MM.1S (cell line): Measurements from ENCODE around the gene TWSG1.

Source experiments
- DNase-seq: peaks from one replicate; pipeline ENCODE4 v3.0.0-alpha.2; 2015
- H2AFZ ChIP-seq: fragments of 300-600 bp; sonication (generic); 2 replicates; pipeline ENCODE4 v1.6.0; 2016; ENCODE audit warnings: antibody characterized with exemption, low read length
- H3F3A ChIP-seq: fragments of 300-600 bp; sonication (generic); 2 replicates; pipeline ENCODE4 v1.6.1; 2016; ENCODE audit warnings: mild to moderate bottlenecking, antibody characterized with exemption, low read length, moderate library complexity, mixed read lengths; ENCODE audit not compliant: insufficient read depth
- H3K27ac ChIP-seq: fragments of 300-600 bp; sonication (generic); 2 replicates; pipeline ENCODE4 v1.5.1; 2016; ENCODE audit warnings: mild to moderate bottlenecking, low read length
- H3K27me3 ChIP-seq: fragments of 300-600 bp; sonication (generic); replicated peaks from 2 replicates; pipeline ENCODE4 v1.6.0; 2016; ENCODE audit warnings: low read length; ENCODE audit not compliant: insufficient read depth
- H3K36me3 ChIP-seq: fragments of 300-600 bp; sonication (generic); replicated peaks from 2 replicates; pipeline ENCODE4 v1.6.1; 2016; ENCODE audit warnings: mild to moderate bottlenecking, low read length, mixed read lengths; ENCODE audit not compliant: insufficient read depth
- H3K4me1 ChIP-seq: fragments of 300-600 bp; sonication (generic); 2 replicates; pipeline ENCODE4 v1.6.1; 2016; ENCODE audit warnings: low read length, mixed read lengths
- H3K4me2 ChIP-seq: fragments of 300-600 bp; sonication (generic); 2 replicates; pipeline ENCODE4 v1.6.0; 2016; ENCODE audit warnings: low read depth, low read length
- H3K4me3 ChIP-seq: fragments of 300-600 bp; sonication (generic); 2 replicates; pipeline ENCODE4 v1.5.1; 2016; ENCODE audit warnings: low read length, mixed read lengths
- H3K79me2 ChIP-seq: fragments of 300-600 bp; sonication (generic); 2 replicates; pipeline ENCODE4 v1.6.1; 2016; ENCODE audit warnings: mixed run types, low read length, mixed read lengths
- H3K9ac ChIP-seq: fragments of 300-600 bp; sonication (generic); 2 replicates; pipeline ENCODE4 v1.6.1; 2016; ENCODE audit warnings: low read length, mixed read lengths
- H3K9me2 ChIP-seq: fragments of 300-600 bp; sonication (generic); replicated peaks from 2 replicates; pipeline ENCODE4 v1.6.1; 2016; ENCODE audit warnings: mild to moderate bottlenecking, low read length, mixed read lengths; ENCODE audit not compliant: insufficient read depth
- H3K9me3 ChIP-seq: fragments of 300-600 bp; sonication (generic); replicated peaks from 2 replicates; pipeline ENCODE4 v1.6.1; 2016; ENCODE audit warnings: mild to moderate bottlenecking, low read length, mixed read lengths; ENCODE audit not compliant: insufficient read depth
- H4K20me1 ChIP-seq: fragments of 300-600 bp; sonication (generic); 2 replicates; pipeline ENCODE4 v1.6.1; 2016; ENCODE audit warnings: mild to moderate bottlenecking, low read length, moderate library complexity, mixed read lengths; ENCODE audit not compliant: insufficient read depth
- CTCF ChIP-seq: fragments of 300-600 bp; sonication (generic); IDR thresholded peaks from 2 replicates; pipeline ENCODE4 v1.5.1; 2016; ENCODE audit warnings: antibody characterized with exemption, low read length, mixed read lengths
- EZH2 ChIP-seq: fragments of 300-600 bp; sonication (generic); optimal IDR thresholded peaks from 2 replicates; pipeline ENCODE3; 2017; ENCODE audit warnings: low read depth, mild to moderate bottlenecking, antibody characterized with exemption, low read length, mixed read lengths
- EZH2phosphoT487 ChIP-seq: fragments of 300-600 bp; sonication (generic); IDR thresholded peaks from 2 replicates; pipeline ENCODE4 v1.6.1; 2018; ENCODE audit warnings: antibody characterized with exemption, low read length

The TWSG1 gene

GRCh38 chr18:9403795-9404564 is 69.4 kb downstream of the TWSG1 start:
- Histone ChIP-seq H3K4me2 (no peak overlapping the region), H3K36me3 (no peaks in the 10 kb centered on the region), H3K4me3 (no peak overlapping the region), H3K79me2 (no peaks in the 10 kb centered on the region), H3K9me3 (no peaks in the 10 kb centered on the region), H3K27me3 (no peaks in the 10 kb centered on the region), H3K9ac (no peak overlapping the region), H3K4me1 (no peaks in the 10 kb centered on the region), H4K20me1 (no peaks in the 10 kb centered on the region), H3F3A (no peaks in the 10 kb centered on the region), H3K27ac (no peak overlapping the region), H3K9me2 (no peaks in the 10 kb centered on the region), H2AFZ (no peak overlapping the region)
- no peak for DNase-seq
- TF ChIP-seq EZH2phosphoT487: no peak
- TF ChIP-seq CTCF: no peak
- TF ChIP-seq EZH2: no peak

- no peaks in the 10 kb centered on the region for H3K9me3 ChIP-seq
- H4K20me1 ChIP-seq: no peaks in the 10 kb centered on the region
- H3K4me3 ChIP-seq: no peak overlapping the region
- no peaks in the 10 kb centered on the region for H3K79me2 ChIP-seq
- no peak overlapping the region for H3K27ac ChIP-seq
- H3K27me3 ChIP-seq: no peaks in the 10 kb centered on the region
- TF ChIP-seq EZH2 (no peak), CTCF (no peak), EZH2phosphoT487 (no peak)
- no peaks in the 10 kb centered on the region for H3F3A ChIP-seq
- no peaks in the 10 kb centered on the region for H3K9me2 ChIP-seq
- no peaks in the 10 kb centered on the region for H3K4me1 ChIP-seq
- no peak overlapping the region for H3K4me2 ChIP-seq
- H2AFZ ChIP-seq: no peak overlapping the region
- no peak overlapping the region for H3K9ac ChIP-seq
- no peaks in the 10 kb centered on the region for H3K36me3 ChIP-seq
- no peak for DNase-seq
Measured at GRCh38 chr18:9404565-9405060, 70.0 kb downstream of the TWSG1 start.

- H3K4me3 ChIP-seq: no peak overlapping the region
- no peak overlapping the region for H3K4me2 ChIP-seq
- no peak overlapping the region for H2AFZ ChIP-seq
- no peaks in the 10 kb centered on the region for H3K79me2 ChIP-seq
- no peaks in the 10 kb centered on the region for H3F3A ChIP-seq
- no peaks in the 10 kb centered on the region for H3K27me3 ChIP-seq
- no peak overlapping the region for H3K9ac ChIP-seq
- no peaks in the 10 kb centered on the region for H3K36me3 ChIP-seq
- no peak overlapping the region for H3K27ac ChIP-seq
- H3K9me3 ChIP-seq: no peaks in the 10 kb centered on the region
- H3K4me1 ChIP-seq: no peaks in the 10 kb centered on the region
- no peaks in the 10 kb centered on the region for H4K20me1 ChIP-seq
- no peaks in the 10 kb centered on the region for H3K9me2 ChIP-seq
- DNase-seq: no peak
- TF ChIP-seq EZH2phosphoT487 (no peak), EZH2 (no peak), CTCF (no peak)
Measured at GRCh38 chr18:9405130-9405529, 70.6 kb downstream of the TWSG1 start.
